Nephron progenitor cell (in vitro differentiated cells): ENCODE results near the gene PKP3.

Experiments
- DNase-seq: peaks from one replicate; pipeline ENCODE4 v3.0.0; 2021
- H3K27ac Mint-ChIP-seq: 2 replicates; pipeline ENCODE4 v1.8.0; 2021; ENCODE audit warnings: mild to moderate bottlenecking, moderate library complexity, mixed read lengths
- H3K27me3 Mint-ChIP-seq: 2 replicates; pipeline ENCODE4 v1.8.0; 2021; ENCODE audit warnings: mild to moderate bottlenecking, low read depth, mixed read lengths; ENCODE audit not compliant: poor library complexity
- H3K36me3 Mint-ChIP-seq: 2 replicates; pipeline ENCODE4 v1.8.0; 2021; ENCODE audit warnings: low read depth, mixed read lengths
- H3K4me1 Mint-ChIP-seq: 2 replicates; pipeline ENCODE4 v1.8.0; 2021; ENCODE audit warnings: mixed read lengths
- H3K4me3 Mint-ChIP-seq: 2 replicates; pipeline ENCODE4 v1.8.0; 2021; ENCODE audit warnings: mild to moderate bottlenecking, moderate library complexity, mixed read lengths
- H3K9me3 Mint-ChIP-seq: 2 replicates; pipeline ENCODE4 v1.8.0; 2021; ENCODE audit warnings: mild to moderate bottlenecking, moderate library complexity, mixed read lengths
- TF ChIP-seq, protein P1 (sequence below): fragments of 200-600 bp; sonication (generic); IDR thresholded peaks from 2 replicates; pipeline ENCODE4 v1.5.0; 2021; ENCODE audit warnings: antibody characterized with exemption

Gene PKP3

DNA sequence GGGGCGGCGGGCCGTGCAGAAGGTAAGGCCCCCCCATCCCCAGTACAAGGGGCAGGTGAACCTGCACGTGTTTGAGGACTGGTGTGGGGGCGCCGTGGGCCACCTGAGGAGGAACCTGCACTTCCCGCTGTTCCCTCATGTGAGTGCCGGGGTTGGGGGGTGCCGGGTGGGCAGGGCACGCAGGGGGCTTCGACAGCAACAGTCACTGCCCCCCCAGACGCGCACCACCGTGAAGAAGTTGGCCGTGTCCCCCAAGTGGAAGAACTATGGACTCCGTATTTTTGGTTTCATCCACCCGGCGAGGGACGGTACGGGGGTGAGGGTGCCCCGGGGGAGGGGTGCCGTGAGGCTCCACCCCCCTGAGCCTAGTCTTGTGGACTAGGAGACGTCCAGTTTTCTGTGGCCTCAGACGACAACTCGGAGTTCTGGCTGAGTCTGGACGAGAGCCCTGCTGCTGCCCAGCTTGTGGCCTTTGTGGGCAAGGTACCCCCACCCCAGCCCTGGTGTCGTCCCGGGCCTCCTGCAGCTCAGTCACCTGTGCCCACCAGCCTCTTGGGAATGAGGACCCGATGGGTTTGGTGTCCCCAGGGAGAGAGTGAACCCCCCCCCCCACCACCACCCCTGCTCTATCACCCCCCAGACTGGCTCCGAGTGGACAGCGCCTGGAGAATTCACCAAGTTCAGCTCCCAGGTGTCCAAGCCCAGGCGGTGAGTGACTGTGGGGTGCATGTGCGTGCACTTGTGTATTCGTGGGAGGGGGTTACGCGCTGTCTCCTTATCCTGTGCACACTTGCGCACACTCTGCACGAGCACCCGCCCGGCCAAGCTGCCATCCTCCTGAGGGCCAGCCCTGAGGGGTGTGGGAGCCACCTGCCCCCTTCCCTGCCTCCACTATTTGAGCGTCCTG lies 20.9 kb upstream of the PKP3 start:
- no peak for DNase-seq
- H3K9me3 Mint-ChIP-seq = peaks cover 3% of the 10 kb centered on the region
- peaks cover 4% of the 10 kb centered on the region for H3K27me3 Mint-ChIP-seq
- peaks cover 36% of the 10 kb centered on the region for H3K36me3 Mint-ChIP-seq
- TF ChIP-seq, protein P1, sequence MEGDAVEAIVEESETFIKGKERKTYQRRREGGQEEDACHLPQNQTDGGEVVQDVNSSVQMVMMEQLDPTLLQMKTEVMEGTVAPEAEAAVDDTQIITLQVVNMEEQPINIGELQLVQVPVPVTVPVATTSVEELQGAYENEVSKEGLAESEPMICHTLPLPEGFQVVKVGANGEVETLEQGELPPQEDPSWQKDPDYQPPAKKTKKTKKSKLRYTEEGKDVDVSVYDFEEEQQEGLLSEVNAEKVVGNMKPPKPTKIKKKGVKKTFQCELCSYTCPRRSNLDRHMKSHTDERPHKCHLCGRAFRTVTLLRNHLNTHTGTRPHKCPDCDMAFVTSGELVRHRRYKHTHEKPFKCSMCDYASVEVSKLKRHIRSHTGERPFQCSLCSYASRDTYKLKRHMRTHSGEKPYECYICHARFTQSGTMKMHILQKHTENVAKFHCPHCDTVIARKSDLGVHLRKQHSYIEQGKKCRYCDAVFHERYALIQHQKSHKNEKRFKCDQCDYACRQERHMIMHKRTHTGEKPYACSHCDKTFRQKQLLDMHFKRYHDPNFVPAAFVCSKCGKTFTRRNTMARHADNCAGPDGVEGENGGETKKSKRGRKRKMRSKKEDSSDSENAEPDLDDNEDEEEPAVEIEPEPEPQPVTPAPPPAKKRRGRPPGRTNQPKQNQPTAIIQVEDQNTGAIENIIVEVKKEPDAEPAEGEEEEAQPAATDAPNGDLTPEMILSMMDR = no peak
- peaks cover 19% of the 10 kb centered on the region for H3K4me1 Mint-ChIP-seq
- H3K4me3 Mint-ChIP-seq = no peak overlapping the region
- H3K27ac Mint-ChIP-seq = no peak overlapping the region

DNA sequence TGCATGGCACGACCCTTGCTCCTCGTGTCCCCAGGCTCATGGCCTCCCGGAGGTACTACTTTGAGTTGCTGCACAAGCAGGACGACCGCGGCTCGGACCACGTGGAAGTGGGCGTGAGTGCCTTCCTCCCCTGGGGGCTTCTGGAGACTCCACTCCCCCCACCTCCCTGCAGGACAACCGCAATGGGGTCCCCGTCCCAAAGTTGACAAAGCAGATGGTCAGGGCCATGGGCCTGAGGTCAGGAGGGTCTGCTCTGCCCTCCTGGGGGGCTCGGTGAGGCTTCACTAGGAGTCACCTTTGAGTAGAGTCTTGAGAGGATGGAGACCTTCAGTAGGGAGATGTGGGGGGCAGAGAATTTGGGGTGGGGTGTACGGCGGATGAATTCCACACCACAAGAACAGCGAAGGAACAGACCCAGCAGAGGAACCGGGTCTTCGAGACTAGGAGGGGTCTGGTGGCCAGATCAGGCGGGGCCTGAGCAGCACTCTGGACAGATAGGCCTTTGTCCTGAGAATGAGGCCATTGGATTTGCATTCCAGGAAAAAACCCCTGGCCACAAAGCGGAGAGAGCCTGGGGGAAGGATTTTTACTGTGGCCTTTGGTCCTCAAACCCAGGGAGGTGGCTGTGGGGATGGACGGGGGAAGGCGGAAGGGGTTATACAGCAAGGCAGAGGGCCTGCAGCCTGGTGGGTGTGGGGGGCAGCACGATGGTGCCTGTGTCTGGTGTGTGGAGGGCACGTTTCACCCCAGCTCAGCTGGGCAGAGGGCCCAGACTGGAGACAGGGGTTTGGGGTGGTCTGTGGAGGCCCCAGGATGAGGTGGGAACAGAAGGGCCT lies 20.1 kb upstream of the PKP3 start:
- peak overlapping the region; percentile 69 for H3K27ac Mint-ChIP-seq
- no peak for DNase-seq
- peaks cover 45% of the 10 kb centered on the region for H3K36me3 Mint-ChIP-seq
- H3K4me3 Mint-ChIP-seq = no peak overlapping the region
- TF ChIP-seq, protein P1 = no peak
- H3K4me1 Mint-ChIP-seq = peaks cover 12% of the 10 kb centered on the region
- H3K9me3 Mint-ChIP-seq = peaks cover 3% of the 10 kb centered on the region
- peaks cover 3% of the 10 kb centered on the region for H3K27me3 Mint-ChIP-seq

DNA sequence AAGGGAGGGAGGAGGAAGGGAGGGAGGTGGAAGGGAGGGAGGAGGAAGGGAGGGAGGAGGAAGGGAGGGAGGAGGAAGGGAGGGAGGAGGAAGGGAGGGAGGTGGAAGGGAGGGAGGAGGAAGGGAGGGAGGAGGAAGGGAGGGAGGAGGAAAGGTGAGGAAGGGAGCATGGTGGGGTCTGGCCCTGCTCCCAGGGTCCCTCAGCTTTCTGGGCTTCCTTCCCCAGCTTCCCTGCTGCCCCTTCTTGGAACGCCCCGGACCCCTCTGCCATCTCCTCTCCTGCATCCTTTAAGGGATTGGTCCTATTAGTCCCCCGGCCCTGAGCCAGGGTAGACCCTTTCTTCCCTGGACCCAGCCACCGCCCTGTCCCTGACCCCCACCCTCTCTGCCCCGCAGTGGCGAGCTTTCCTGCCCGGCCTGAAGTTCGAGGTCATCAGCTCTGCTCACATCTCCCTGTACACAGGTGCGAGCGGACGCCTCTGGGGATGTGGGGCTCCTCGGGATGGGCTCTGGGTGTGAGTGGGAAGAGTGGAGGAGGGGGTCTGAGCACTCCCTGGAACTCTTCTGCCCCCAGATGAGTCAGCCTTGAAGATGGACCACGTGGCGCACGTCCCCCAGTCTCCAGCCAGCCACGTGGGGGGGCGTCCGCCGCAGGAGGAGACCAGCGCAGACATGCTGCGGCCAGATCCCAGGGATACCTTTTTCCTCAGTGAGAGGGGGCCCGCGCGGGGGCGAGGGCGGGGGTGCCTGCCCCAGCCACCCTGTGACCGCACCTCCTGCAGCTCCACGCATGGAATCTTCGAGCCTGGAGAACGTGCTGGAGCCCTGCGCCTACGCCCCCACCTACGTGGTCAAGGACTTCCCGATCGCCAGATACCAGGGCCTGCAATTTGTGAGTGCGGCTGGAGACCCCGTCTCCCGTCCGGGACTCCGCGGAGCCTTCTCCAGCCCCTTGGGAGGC lies 18.7 kb upstream of the PKP3 start:
- Mint-ChIP-seq H3K27ac (no peak overlapping the region), H3K4me1 (peaks cover 10% of the 10 kb centered on the region), H3K4me3 (no peak overlapping the region), H3K27me3 (peaks cover 3% of the 10 kb centered on the region), H3K36me3 (peaks cover 54% of the 10 kb centered on the region), H3K9me3 (peaks cover 3% of the 10 kb centered on the region)
- no peak for DNase-seq
- TF ChIP-seq, protein P1 = no peak

DNA sequence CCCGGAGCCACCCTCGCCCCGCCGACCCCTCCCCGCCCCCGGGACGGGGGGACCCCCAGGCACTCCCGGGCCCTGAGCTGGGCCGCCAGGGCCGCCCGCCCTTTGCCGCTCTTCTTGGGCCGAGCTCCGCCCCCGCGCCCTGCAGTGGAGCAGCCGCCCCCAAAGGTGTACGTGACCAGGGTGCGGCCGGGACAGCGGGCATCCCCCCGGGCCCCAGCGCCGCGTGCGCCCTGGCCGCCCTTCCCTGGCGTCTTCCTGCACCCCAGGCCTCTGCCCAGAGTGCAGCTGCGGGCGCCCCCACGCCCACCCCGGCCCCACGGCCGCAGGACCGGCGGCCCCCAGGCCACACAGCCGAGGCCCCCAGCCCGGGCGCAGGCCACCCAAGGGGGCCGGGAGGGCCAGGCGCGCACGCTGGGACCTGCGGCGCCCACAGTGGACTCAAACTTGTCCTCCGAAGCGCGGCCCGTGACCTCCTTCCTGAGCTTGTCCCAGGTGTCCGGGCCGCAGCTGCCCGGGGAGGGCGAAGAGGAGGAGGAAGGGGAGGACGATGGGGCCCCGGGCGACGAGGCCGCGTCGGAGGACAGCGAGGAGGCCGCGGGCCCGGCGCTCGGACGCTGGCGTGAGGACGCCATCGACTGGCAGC lies 17.4 kb upstream of the PKP3 start:
- no peaks in the 10 kb centered on the region for H3K4me1 Mint-ChIP-seq
- DNase-seq = no peak
- no peak overlapping the region for H3K4me3 Mint-ChIP-seq
- H3K9me3 Mint-ChIP-seq = peaks cover 3% of the 10 kb centered on the region
- TF ChIP-seq, protein P1 = no peak
- no peak overlapping the region for H3K27ac Mint-ChIP-seq
- peaks cover 57% of the 10 kb centered on the region for H3K36me3 Mint-ChIP-seq
- H3K27me3 Mint-ChIP-seq = no peaks in the 10 kb centered on the region

DNA sequence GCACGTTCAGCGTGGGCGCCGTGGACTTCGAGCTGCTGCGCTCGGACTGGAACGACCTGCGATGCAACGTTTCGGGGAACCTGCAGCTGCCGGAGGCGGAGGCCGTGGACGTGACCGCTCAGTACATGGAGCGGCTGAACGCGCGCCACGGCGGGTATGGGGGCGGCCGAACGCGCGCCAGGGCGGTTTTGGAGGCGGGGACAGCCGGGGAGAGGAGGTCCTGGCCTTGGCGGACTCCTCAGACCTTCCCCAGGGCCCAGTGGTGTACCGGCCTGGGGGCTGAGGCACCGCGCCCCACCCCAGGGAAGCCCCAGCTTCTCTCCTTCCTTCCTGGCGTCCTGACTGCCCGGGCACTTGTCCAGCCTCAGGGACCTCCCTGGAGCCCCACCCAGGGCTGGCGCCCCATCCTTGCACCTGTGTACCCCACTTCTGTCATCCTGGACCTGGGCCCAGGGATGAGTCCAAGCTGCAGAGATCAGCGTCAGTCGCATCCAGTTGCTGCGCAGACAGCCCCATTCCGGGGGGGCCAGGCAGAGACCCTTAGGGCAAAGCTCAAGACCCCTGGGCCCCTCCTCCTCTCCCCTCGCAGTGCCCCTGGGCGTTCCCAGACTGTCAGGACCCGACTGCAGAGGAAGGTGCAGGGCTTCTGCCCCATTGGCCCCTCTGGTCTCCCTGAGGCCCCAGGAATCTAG lies 16.7 kb upstream of the PKP3 start:
- Mint-ChIP-seq H3K27me3 (no peaks in the 10 kb centered on the region), H3K36me3 (peaks cover 56% of the 10 kb centered on the region), H3K4me3 (no peak overlapping the region), H3K4me1 (peaks cover 5% of the 10 kb centered on the region), H3K9me3 (peaks cover under 1% of the 10 kb centered on the region), H3K27ac (no peak overlapping the region)
- DNase-seq = no peak
- TF ChIP-seq, protein P1 = no peak
